ENCODE data around the gene ERI2.

DNA sequence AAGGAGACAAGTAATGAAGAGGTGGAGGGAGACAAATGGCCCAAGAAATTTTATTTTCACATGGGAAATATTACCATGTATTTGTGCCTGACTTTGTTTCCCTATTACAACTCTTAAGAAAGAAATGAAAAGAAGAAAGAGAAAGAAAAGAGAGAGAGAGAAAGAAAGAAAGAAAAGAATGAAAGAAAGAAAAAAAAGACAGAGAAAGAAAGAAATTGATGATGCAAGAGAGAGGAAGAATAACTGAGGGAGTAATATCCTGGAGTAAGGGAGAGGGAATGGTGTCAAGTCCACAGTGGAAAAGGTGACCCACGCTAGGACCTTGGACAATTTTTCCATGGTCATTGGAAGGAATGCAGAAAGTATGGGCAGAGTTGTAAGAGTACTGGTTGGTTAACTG is 52.5 kb downstream of the ERI2 start:
- TF ChIP-seq, protein P1, sequence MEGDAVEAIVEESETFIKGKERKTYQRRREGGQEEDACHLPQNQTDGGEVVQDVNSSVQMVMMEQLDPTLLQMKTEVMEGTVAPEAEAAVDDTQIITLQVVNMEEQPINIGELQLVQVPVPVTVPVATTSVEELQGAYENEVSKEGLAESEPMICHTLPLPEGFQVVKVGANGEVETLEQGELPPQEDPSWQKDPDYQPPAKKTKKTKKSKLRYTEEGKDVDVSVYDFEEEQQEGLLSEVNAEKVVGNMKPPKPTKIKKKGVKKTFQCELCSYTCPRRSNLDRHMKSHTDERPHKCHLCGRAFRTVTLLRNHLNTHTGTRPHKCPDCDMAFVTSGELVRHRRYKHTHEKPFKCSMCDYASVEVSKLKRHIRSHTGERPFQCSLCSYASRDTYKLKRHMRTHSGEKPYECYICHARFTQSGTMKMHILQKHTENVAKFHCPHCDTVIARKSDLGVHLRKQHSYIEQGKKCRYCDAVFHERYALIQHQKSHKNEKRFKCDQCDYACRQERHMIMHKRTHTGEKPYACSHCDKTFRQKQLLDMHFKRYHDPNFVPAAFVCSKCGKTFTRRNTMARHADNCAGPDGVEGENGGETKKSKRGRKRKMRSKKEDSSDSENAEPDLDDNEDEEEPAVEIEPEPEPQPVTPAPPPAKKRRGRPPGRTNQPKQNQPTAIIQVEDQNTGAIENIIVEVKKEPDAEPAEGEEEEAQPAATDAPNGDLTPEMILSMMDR (IDR thresholded peaks at IDR 0.05) = no peak
- TF ChIP-seq POLR2A (IDR thresholded peaks at IDR 0.05) = no peak

Measured in lower leg skin (tissue), 3 donors.